CD14-positive monocyte (primary cell): ENCODE measurements around the gene TIMELESS. TPM values are rescaled to one million over a fixed set of nuclear protein-coding genes. Genes with fewer than 3 reads are reported as not detected.
"Not testable (repeated sequence)": the region's sequence is repeated elsewhere in the genome, so short reads cannot be mapped to it uniquely, and the experiment has no call there.

Experiments used
- DNase-seq, 3 donors: peaks; one replicate each; pipeline ENCODE4 v3.0.0-alpha.2; 2011 to 2022
- H2AFZ ChIP-seq: 2 replicates; pipeline ENCODE4 v1.6.0; 2012; ENCODE audit warnings: mild to moderate bottlenecking, low read depth, low read length, inconsistent platforms; ENCODE audit not compliant: insufficient read depth, poor library complexity, severe bottlenecking
- H3K27ac ChIP-seq, 2 donors: 1 replicate in 1 of 2; 2 replicates in 1 of 2; pipeline ENCODE4 v1.5.1; 2012 to 2013; ENCODE audit warnings: low read length in 2 of 2, control low read depth in 1 of 2, inconsistent platforms in 1 of 2, low read depth in 1 of 2, mild to moderate bottlenecking in 1 of 2
- H3K27me3 ChIP-seq, 2 donors: one replicate each; pipeline versions ENCODE4 v1.6.0 to v1.6.1; 2011 to 2013; ENCODE audit warnings: low read length in 2 of 2; ENCODE audit not compliant: control insufficient read depth in 2 of 2, insufficient read depth in 2 of 2
- H3K36me3 ChIP-seq, 2 donors: replicated peaks in 1 of 2; 1 replicate in 1 of 2; 2 replicates in 1 of 2; pipeline versions ENCODE4 v1.5.1 to v1.6.1; 2012 to 2013; ENCODE audit warnings: low read length in 2 of 2, control low read depth in 1 of 2, inconsistent platforms in 1 of 2, mild to moderate bottlenecking in 1 of 2; ENCODE audit not compliant: insufficient read depth in 2 of 2, control insufficient read depth in 1 of 2
- H3K4me1 ChIP-seq, 2 donors: 1 replicate in 1 of 2; 2 replicates in 1 of 2; pipeline versions ENCODE4 v1.5.1 to v1.6.1; 2012 to 2013; ENCODE audit warnings: low read length in 2 of 2, control low read depth in 1 of 2, inconsistent platforms in 1 of 2, mild to moderate bottlenecking in 1 of 2, moderate library complexity in 1 of 2; ENCODE audit not compliant: insufficient read depth in 2 of 2, control insufficient read depth in 1 of 2
- H3K4me2 ChIP-seq: replicated peaks from 2 replicates; pipeline ENCODE3; 2012; ENCODE audit warnings: low read length, moderate library complexity, mild to moderate bottlenecking; ENCODE audit not compliant: poor library complexity, severe bottlenecking; ENCODE audit errors: extremely low read depth
- H3K4me3 ChIP-seq, 3 experiments: fragments of 200-600 bp in 1 of 3; sonication (generic) in 1 of 3; replicated peaks in 1 of 3; 1 replicate in 2 of 3; 2 replicates in 1 of 3; pipeline ENCODE4 v1.5.1; 2011 to 2013; ENCODE audit warnings: low read length in 3 of 3, mild to moderate bottlenecking in 3 of 3, control low read depth in 2 of 3, low read depth in 2 of 3, inconsistent platforms in 1 of 3, moderate library complexity in 1 of 3
- H3K79me2 ChIP-seq: 2 replicates; pipeline ENCODE4 v1.6.0; 2012; ENCODE audit warnings: mild to moderate bottlenecking, control low read depth, inconsistent platforms, low read length, moderate library complexity; ENCODE audit not compliant: insufficient read depth
- H3K9ac ChIP-seq: 2 replicates; pipeline ENCODE4 v1.6.0; 2017; ENCODE audit warnings: low read length, mild to moderate bottlenecking; ENCODE audit not compliant: insufficient read depth, poor library complexity, severe bottlenecking
- H3K9me3 ChIP-seq, 2 donors: replicated peaks in 1 of 2; 1 replicate in 1 of 2; 2 replicates in 1 of 2; pipeline versions ENCODE4 v1.5.1 to v1.6.1; 2012 to 2013; ENCODE audit warnings: low read length in 2 of 2, control low read depth in 1 of 2; ENCODE audit not compliant: control insufficient read depth in 1 of 2, insufficient read depth in 1 of 2
- H4K20me1 ChIP-seq: 2 replicates; pipeline ENCODE4 v1.6.0; 2012; ENCODE audit warnings: mild to moderate bottlenecking, low read length, control low read depth, moderate library complexity; ENCODE audit not compliant: insufficient read depth
- H3K27ac Mint-ChIP-seq, 7 donors: one replicate each; pipeline ENCODE4 v1.8.0; 2020; ENCODE audit warnings: mild to moderate bottlenecking in 7 of 7, mixed read lengths in 7 of 7, moderate library complexity in 6 of 7, inconsistent platforms in 2 of 7
- H3K27me3 Mint-ChIP-seq, 3 donors: one replicate each; pipeline ENCODE4 v1.8.0; 2021 to 2022; ENCODE audit warnings: low read depth in 3 of 3, mild to moderate bottlenecking in 3 of 3, mixed read lengths in 3 of 3, moderate library complexity in 3 of 3, inconsistent platforms in 1 of 3
- H3K36me3 Mint-ChIP-seq, 2 donors: one replicate each; pipeline ENCODE4 v1.8.0; 2020; ENCODE audit warnings: mixed read lengths in 2 of 2, inconsistent platforms in 1 of 2, mild to moderate bottlenecking in 1 of 2
- H3K4me1 Mint-ChIP-seq: one replicate; pipeline ENCODE4 v1.8.0; 2020; ENCODE audit warnings: mild to moderate bottlenecking, mixed read lengths
- H3K4me3 Mint-ChIP-seq, 2 donors: one replicate each; pipeline ENCODE4 v1.8.0; 2020; ENCODE audit warnings: mild to moderate bottlenecking in 2 of 2, mixed read lengths in 2 of 2, moderate library complexity in 1 of 2
- H3K9me3 Mint-ChIP-seq, 7 donors: one replicate each; pipeline ENCODE4 v1.8.0; 2020 to 2022; ENCODE audit warnings: mixed read lengths in 7 of 7, mild to moderate bottlenecking in 6 of 7, moderate library complexity in 6 of 7, inconsistent platforms in 2 of 7
- CTCF ChIP-seq: fragments of 200-600 bp; IDR thresholded peaks from one replicate; pipeline ENCODE4 v1.8.0; 2022; ENCODE audit warnings: antibody characterized with exemption, mild to moderate bottlenecking
- WGBS: methylation state at CpG from one replicate; pipeline ENCODE4 v1.1.5; 2013; ENCODE audit warnings: missing lambda C conversion rate; ENCODE audit not compliant: insufficient coverage; 5-methylcytosine and 5-hydroxymethylcytosine counted together
- intact Hi-C, 2 donors: fragments of 100-400 bp; cut with micrococcal nuclease; formaldehyde crosslinking; loops; one replicate each; pipeline versions ENCODE4 v1.15.0 to v1.15.1; 2023
- polyA plus RNA-seq, 3 donors: library from polyadenylated mRNA; depleted of rRNA in 1 of 3; unstranded in 2 of 3; stranded (reverse) in 1 of 3; fragments of 300-500 nt in 2 of 3; fragments of >200 nt in 1 of 3; fragmentation: Illumina TruSeq in 2 of 3; gene quantifications; 1 replicate in 2 of 3; 2 replicates in 1 of 3; pipeline ENCODE4 v1.2.3, GENCODE V29; 2012 to 2021

The TIMELESS gene
- polyA plus RNA-seq, 3 donors, result 1.5 to 2.3 (median 1.5) TPM

DNA sequence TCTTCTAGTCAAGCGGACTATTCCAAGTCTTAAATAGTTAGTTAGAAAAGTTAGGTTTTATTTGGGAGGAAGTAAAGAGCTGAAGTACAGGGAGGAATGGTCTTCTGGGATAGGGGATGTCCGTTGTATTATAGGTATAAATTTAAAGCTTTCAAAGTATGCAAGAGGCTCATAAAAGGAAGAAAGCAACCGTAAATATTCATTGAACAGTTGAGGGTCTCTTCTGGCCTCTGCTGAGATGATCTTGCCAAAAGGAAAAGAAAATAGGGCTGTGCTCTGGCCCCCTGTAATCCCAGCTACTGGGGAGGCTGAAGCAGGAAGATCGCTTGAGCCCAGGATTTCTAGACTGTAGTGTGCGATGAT is 377 bp upstream of the TIMELESS start:
- Histone ChIP-seq H3K4me2 (peak overlapping the region; percentile 84), H3K27ac (peak overlapping the region; percentile 37 to 77), H3K4me3 (peak overlapping the region; percentile 72 to 96 (median 73)), H3K79me2 (peaks cover 35% of the 10 kb centered on the region), H3K9me3 (no peaks in the 10 kb centered on the region), H3K9ac (peak overlapping the region; percentile 60), H2AFZ (peak overlapping the region; percentile 90), H3K4me1 (peaks cover 15 to 21% of the 10 kb centered on the region in 2 donors), H3K27me3 (no peaks in the 10 kb centered on the region), H3K36me3 (no peaks in the 10 kb centered on the region), H4K20me1 (no peaks in the 10 kb centered on the region)
- Mint-ChIP-seq H3K4me1 (peaks cover 21% of the 10 kb centered on the region), H3K4me3 (peak overlapping the region; percentile 94 to 96), H3K27ac (peak overlapping the region; percentile 87 to 95 (median 91)), H3K9me3 (peaks cover 0 to 4% (median 2%) of the 10 kb centered on the region in 7 donors), H3K27me3 (peaks cover 0 to 2% (median 0%) of the 10 kb centered on the region in 3 donors), H3K36me3 (peaks cover 0 to 2% of the 10 kb centered on the region in 2 donors)
- 0% methylated on average over 1 of the region's 5 CpGs for WGBS
- intact Hi-C loops, result no loop called here
- DNase-seq, result no peak
- no peak for TF ChIP-seq CTCF

DNA sequence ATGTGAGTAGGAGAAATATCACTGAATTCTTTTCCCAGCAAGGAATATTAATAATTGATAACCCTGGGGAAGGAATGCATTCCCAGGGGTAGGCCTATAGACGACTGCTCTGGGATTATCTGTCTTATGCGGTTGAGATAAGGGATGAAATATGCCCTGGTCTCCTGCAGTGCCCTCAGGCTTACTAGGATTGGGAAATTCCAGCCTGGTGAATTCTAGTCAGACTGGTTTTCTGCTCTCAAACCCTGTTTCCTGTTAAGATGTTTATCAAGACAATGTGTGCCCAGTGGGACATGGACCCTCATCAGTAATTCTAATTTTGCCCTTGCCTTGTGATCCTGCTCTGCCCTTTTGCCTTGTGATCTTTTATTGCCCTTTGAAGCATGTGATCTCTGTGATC is 6.0 kb downstream of the TIMELESS start:
- H3K4me3 ChIP-seq, H4K20me1 ChIP-seq, H3K4me2 ChIP-seq, H3K4me3 Mint-ChIP-seq, H3K9ac ChIP-seq, H3K27ac ChIP-seq, H3K4me1 ChIP-seq, H2AFZ ChIP-seq, DNase-seq, H3K36me3 ChIP-seq, H3K9me3 ChIP-seq, intact Hi-C loops, H3K27me3 Mint-ChIP-seq, H3K27me3 ChIP-seq: not testable (repeated sequence)
- peak overlapping the region in 2 of 7 donors; percentile 48 to 65 for H3K27ac Mint-ChIP-seq
- WGBS, result no CpG with 5 or more reads among the region's 2 CpGs
- peaks cover 13% of the 10 kb centered on the region for H3K4me1 Mint-ChIP-seq
- H3K9me3 Mint-ChIP-seq, result peaks cover 2 to 11% (median 4%) of the 10 kb centered on the region in 7 donors
- peaks cover 8 to 16% of the 10 kb centered on the region in 2 donors for H3K36me3 Mint-ChIP-seq
- peaks cover 80% of the 10 kb centered on the region for H3K79me2 ChIP-seq
